ENCODE results near the gene NEU2.

- TF ChIP-seq CTCF (IDR thresholded peaks at IDR 0.05; ENCODE audit: low read length) (no peak), EZH2 (IDR thresholded peaks at IDR 0.05; ENCODE audit: borderline replicate concordance, low read length) (no peak)
These were observed 6.8 kb upstream of the NEU2 start for GRCh38 chr2:233025706-233026105.
